GM10248 (cell line): ENCODE measurements around the gene ICA1.
"Not testable (repeated sequence)": the region's sequence is repeated elsewhere in the genome, so short reads cannot be mapped to it uniquely, and the experiment has no call there.

ENCODE experiments used
- CTCF ChIA-PET: fragments of 300-600 bp; sonication (Branson Sonifier 250); formaldehyde crosslinking; extraction: SDS; loops from one replicate; lab custom pipeline; 2021; ENCODE audit warnings: antibody characterized with exemption; lab: Yijun Ruan, JAX
- POLR2A ChIA-PET: fragments of 350-650 bp; sonication (Branson Sonifier 250); formaldehyde crosslinking; extraction: SDS; loops from one replicate; lab custom pipeline; 2020; ENCODE audit warnings: antibody characterized with exemption; lab: Yijun Ruan, JAX
- DNase-seq: peaks from one replicate; pipeline ENCODE4 v3.0.0; 2012; ENCODE audit errors: extremely low spot score
- CTCF ChIP-seq: IDR thresholded peaks from 2 replicates; pipeline ENCODE4 v1.5.1; 2012; ENCODE audit warnings: mild to moderate bottlenecking, low read depth; ENCODE audit errors: extremely low read depth, missing control alignments, control extremely low read depth

ICA1 gene

GRCh38 chr7:8249121-8249520 is 12.8 kb downstream of the ICA1 start:
- TF ChIP-seq CTCF = no peak

GRCh38 chr7:8246020-8246419 is 15.9 kb downstream of the ICA1 start:
- no peak for TF ChIP-seq CTCF
- ChIA-PET CTCF (no interaction called here), POLR2A (no interaction called here)

More at GRCh38 chr7:8249121-8249520, 12.8 kb downstream of the ICA1 start:
- no peak for DNase-seq
- CTCF ChIA-PET = no interaction called here
- POLR2A ChIA-PET = no interaction called here

GRCh38 chr7:8245032-8245431 is 16.9 kb downstream of the ICA1 start:
- POLR2A ChIA-PET, CTCF ChIA-PET: not testable (repeated sequence)

More at GRCh38 chr7:8246020-8246419, 15.9 kb downstream of the ICA1 start:
- DNase-seq = no peak

GRCh38 chr7:8243059-8243458 is 18.9 kb downstream of the ICA1 start:
- POLR2A ChIA-PET, DNase-seq: not testable (repeated sequence)
- CTCF ChIA-PET = interaction anchor here (0.8 kb wide), 1 partner anchor 10 kb away, joined by 3 read pairs; no protein-coding TSS in a partner anchor

More at GRCh38 chr7:8245032-8245431, 16.9 kb downstream of the ICA1 start:
- not testable (repeated sequence) for DNase-seq

- POLR2A ChIA-PET, DNase-seq: not testable (repeated sequence)
- CTCF ChIA-PET = interaction anchor here (1.2 kb wide), 1 partner anchor 10 kb away, joined by 3 read pairs; no protein-coding TSS in a partner anchor
Observed at GRCh38 chr7:8239702-8240362, 22.1 kb downstream of the ICA1 start.

- CTCF ChIA-PET = interaction anchor here (1.1 to 1.6 kb wide), 7 partner anchors 11 to 1133 kb away, joined by 3 to 8 read pairs (median 4); no protein-coding TSS in a partner anchor
- TF ChIP-seq CTCF = no peak
- no peak for DNase-seq
- POLR2A ChIA-PET = no interaction called here
Observed at GRCh38 chr7:8236780-8237407, 25.1 kb downstream of the ICA1 start.

GRCh38 chr7:8232999-8233847 is 28.7 kb downstream of the ICA1 start:
- no peak for TF ChIP-seq CTCF
- POLR2A ChIA-PET = no interaction called here
- CTCF ChIA-PET = no interaction called here
- DNase-seq = no peak
